ENCODE measurements around the gene SLFNL1. TPM values are rescaled to one million over a fixed set of nuclear protein-coding genes. Genes with fewer than 3 reads are reported as not detected.

Gene SLFNL1
- total RNA-seq, 1 donor from 2014 or later = 0.18 TPM

DNA sequence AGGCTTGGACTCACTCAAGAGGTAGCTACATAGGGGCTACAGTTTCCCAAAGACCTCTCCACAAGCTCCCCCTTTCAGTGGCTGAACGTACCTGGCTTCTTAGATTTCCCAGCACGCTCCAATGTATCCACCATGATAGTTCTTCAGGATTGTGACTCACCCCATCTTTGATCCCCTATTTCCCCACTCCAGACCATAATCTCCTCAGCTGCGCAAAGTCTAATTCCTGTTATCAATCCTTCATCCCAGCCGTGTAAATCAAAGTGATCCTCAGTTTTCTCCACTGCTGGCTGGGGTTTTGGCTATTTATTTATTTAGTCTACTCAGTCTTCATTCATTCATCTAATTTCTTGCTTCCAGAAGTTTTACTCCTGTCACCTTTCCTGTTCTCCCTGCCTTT is 55.1 kb downstream of the SLFNL1 start:
- DNase-seq (ENCODE audit: extremely low read depth, low read depth, low spot score) = no peak

Other genes with a start within 250 kb of the SLFNL1 start
- 0.12 and 0.68 TPM in 2 replicates for gene KCNQ4, start 237.9 kb downstream of the SLFNL1 start, total RNA-seq
- gene CITED4, start 159.4 kb downstream of the SLFNL1 start, total RNA-seq = 15.0 and 42.1 TPM in 2 replicates
- 38.7 and 69.9 TPM in 2 replicates for gene CTPS1, start 42.0 kb downstream of the SLFNL1 start, total RNA-seq
- 13.8 and 22.5 TPM in 2 replicates for gene SCMH1, start 220.6 kb upstream of the SLFNL1 start, total RNA-seq

Measured in glomerular endothelial cell (primary cell).